Measurements from ENCODE around the gene CEP70.

Gene CEP70

DNA sequence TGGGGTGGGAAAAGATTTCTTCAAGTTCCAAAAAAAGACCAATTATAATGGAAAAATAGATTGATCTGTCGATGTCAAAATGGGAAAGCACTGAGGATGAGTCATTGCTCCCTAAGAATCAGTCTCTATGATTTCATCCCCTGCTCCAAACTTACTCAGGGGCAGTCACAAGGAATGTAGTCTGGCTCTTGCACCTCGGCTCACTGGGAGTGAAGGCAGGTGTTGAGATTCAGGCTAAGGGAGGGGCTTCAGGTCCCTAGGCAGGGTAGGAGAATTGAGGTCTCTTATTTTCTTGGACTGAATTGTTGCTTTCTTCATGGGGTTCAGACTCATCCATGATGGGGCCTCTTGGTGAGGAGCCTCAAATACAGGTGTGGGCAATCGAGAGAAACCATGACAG, 145.4 kb downstream of the CEP70 start:
- no peak for DNase-seq

DNA sequence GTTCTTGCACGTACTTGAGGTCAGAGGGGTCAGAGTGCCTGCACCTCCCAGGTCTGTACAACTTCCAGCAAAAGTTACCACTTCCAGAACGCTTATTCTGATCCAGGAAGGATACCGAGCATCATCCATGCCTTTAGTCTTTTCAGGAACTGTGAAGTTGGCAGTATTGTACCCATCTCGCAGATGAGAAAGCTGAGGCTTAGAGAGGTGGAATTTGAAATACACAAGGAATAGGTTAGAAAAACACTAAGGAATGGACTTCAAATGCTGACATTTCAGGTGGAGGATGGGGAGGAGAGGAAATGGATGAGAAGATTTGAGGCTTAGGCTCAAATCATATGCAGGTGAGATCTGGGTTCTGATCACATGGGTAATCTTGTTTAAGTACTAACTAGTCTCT, 148.4 kb downstream of the CEP70 start:
- no peak for DNase-seq

DNA sequence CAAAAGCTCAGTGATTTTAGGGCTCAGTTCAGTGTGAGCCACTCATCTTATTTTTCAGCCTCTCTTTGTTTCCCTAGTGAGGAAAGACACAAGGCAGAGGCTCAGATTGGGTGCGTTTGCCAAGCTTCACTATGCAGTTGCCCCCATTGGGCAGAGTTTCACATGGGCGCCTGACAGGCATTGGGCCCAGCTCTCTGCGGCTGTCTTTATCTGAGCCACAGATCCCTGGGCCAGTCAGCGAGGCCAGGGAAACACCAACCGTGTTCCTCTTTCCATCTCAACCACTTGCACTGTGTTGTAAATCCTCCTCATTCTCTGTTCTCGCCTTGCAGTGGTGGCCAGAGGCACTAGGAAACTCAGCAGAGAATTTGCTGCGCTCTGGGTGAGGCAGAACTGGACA, 148.8 kb downstream of the CEP70 start:
- no peak for DNase-seq
